Thoracic aorta (tissue), 2 donors: Measurements from ENCODE around the gene PPFIBP2. TPM values are rescaled to one million over a fixed set of nuclear protein-coding genes. Genes with fewer than 3 reads are reported as not detected.

ENCODE experiments used
- ATAC-seq: fragments of 150-250 bp; one replicate; pipeline ENCODE4 v1.8.0; 2017; ENCODE audit warnings: low read depth; ENCODE audit not compliant: insufficient number of reproducible peaks, low FRiP score
- DNase-seq: peaks from one replicate; pipeline ENCODE4 v3.0.0-alpha.2; 2020; ENCODE audit warnings: low spot score
- H3K27ac ChIP-seq, 2 donors: fragments of 200-600 bp; sonication (generic); 1 replicate in 1 of 2; 2 replicates in 1 of 2; pipeline ENCODE4 v1.5.1; 2016; ENCODE audit warnings: mild to moderate bottlenecking in 2 of 2, moderate library complexity in 2 of 2
- H3K27me3 ChIP-seq: fragments of 200-600 bp; sonication (generic); replicated peaks from 2 replicates; pipeline ENCODE4 v1.6.0; 2016; ENCODE audit warnings: mild to moderate bottlenecking; ENCODE audit not compliant: insufficient read depth
- H3K36me3 ChIP-seq: fragments of 200-600 bp; sonication (generic); one replicate; pipeline ENCODE4 v1.5.1; 2016
- H3K4me1 ChIP-seq, 2 donors: fragments of 200-600 bp; sonication (generic); 1 replicate in 1 of 2; 2 replicates in 1 of 2; pipeline versions ENCODE4 v1.5.1 to v1.6.0; 2016; ENCODE audit warnings: low read depth in 2 of 2, mild to moderate bottlenecking in 1 of 2; ENCODE audit not compliant: control insufficient read depth in 1 of 2
- H3K4me3 ChIP-seq: fragments of 200-600 bp; sonication (generic); 2 replicates; pipeline ENCODE4 v1.5.1; 2016; ENCODE audit warnings: mild to moderate bottlenecking
- H3K9me3 ChIP-seq: fragments of 200-600 bp; sonication (generic); 2 replicates; pipeline ENCODE4 v1.5.1; 2016
- CTCF ChIP-seq: fragments of 200-600 bp; sonication (generic); IDR thresholded peaks from one replicate; pipeline ENCODE4 v1.5.1; 2019; ENCODE audit warnings: antibody characterized with exemption
- total RNA-seq, 2 donors: library from RNA; depleted of rRNA; stranded (reverse); fragments of >200 nt; gene quantifications; one replicate each; pipeline versions ENCODE4 v1.1.0 to v1.2.3, GENCODE V29; 2016

PPFIBP2 gene
- total RNA-seq, 2 donors from 2014 or later, result 43.5 to 48.9 TPM

- DNase-seq (no peak), ATAC-seq (no peak)
- no peak overlapping the region for H3K4me3 ChIP-seq
- H3K27ac ChIP-seq, result no peak overlapping the region
- no peaks in the 10 kb centered on the region for H3K36me3 ChIP-seq
- no peaks in the 10 kb centered on the region for H3K27me3 ChIP-seq
- no peaks in the 10 kb centered on the region for H3K9me3 ChIP-seq
- H3K4me1 ChIP-seq, result peaks cover 4 to 5% of the 10 kb centered on the region in 2 donors
- no peak for TF ChIP-seq CTCF
Observed at GRCh38 chr11:7567311-7567710, 53.5 kb downstream of the PPFIBP2 start.

GRCh38 chr11:7569044-7569443 lies 55.2 kb downstream of the PPFIBP2 start:
- no peaks in the 10 kb centered on the region for H3K9me3 ChIP-seq
- no peak for ATAC-seq
- H3K27me3 ChIP-seq, result no peaks in the 10 kb centered on the region
- no peak for DNase-seq
- H3K27ac ChIP-seq, result no peak overlapping the region
- peaks cover 4 to 8% of the 10 kb centered on the region in 2 donors for H3K4me1 ChIP-seq
- TF ChIP-seq CTCF, result no peak
- H3K36me3 ChIP-seq, result no peaks in the 10 kb centered on the region
- no peak overlapping the region for H3K4me3 ChIP-seq

GRCh38 chr11:7570241-7570640 lies 56.4 kb downstream of the PPFIBP2 start:
- no peaks in the 10 kb centered on the region for H3K27me3 ChIP-seq
- ATAC-seq (no peak), DNase-seq (no peak)
- H3K36me3 ChIP-seq, result no peaks in the 10 kb centered on the region
- TF ChIP-seq CTCF, result no peak
- H3K4me3 ChIP-seq, result no peak overlapping the region
- no peaks in the 10 kb centered on the region for H3K9me3 ChIP-seq
- H3K4me1 ChIP-seq, result peaks cover 4 to 10% of the 10 kb centered on the region in 2 donors
- no peak overlapping the region for H3K27ac ChIP-seq

GRCh38 chr11:7570938-7571521 lies 57.2 kb downstream of the PPFIBP2 start:
- ATAC-seq (no peak), DNase-seq (no peak)
- TF ChIP-seq CTCF, result no peak
- no peak overlapping the region for H3K4me3 ChIP-seq
- no peaks in the 10 kb centered on the region for H3K27me3 ChIP-seq
- H3K36me3 ChIP-seq, result no peaks in the 10 kb centered on the region
- H3K9me3 ChIP-seq, result no peaks in the 10 kb centered on the region
- H3K27ac ChIP-seq, result no peak overlapping the region
- H3K4me1 ChIP-seq, result peaks cover 7 to 18% of the 10 kb centered on the region in 2 donors

- Histone ChIP-seq H3K27me3 (no peaks in the 10 kb centered on the region), H3K4me1 (peaks cover 13 to 24% of the 10 kb centered on the region in 2 donors), H3K4me3 (no peak overlapping the region), H3K9me3 (no peaks in the 10 kb centered on the region), H3K27ac (peak overlapping the region in 1 of 2 donors; percentile 37), H3K36me3 (no peaks in the 10 kb centered on the region)
- ATAC-seq (no peak), DNase-seq (no peak)
- TF ChIP-seq CTCF, result peak; percentile 98
Observed at GRCh38 chr11:7571640-7572000, 57.8 kb downstream of the PPFIBP2 start.
